Activated CD4-positive, alpha-beta T cell treated with anti-CD3 and anti-CD28 coated beads, Interleukin-10, Interleukin-2, amounts not matched to agents 100 ng/mL and 50 ng/mL, durations not matched to agents 16 hours and 8 hours (primary cell): Measurements from ENCODE around the gene TIAM2.
"Not testable (repeated sequence)": the region's sequence is repeated elsewhere in the genome, so short reads cannot be mapped to it uniquely, and the experiment has no call there.

Experiments
- DNase-seq: peaks from one replicate; pipeline ENCODE4 v3.0.0-alpha.2; 2020

Gene TIAM2

DNA sequence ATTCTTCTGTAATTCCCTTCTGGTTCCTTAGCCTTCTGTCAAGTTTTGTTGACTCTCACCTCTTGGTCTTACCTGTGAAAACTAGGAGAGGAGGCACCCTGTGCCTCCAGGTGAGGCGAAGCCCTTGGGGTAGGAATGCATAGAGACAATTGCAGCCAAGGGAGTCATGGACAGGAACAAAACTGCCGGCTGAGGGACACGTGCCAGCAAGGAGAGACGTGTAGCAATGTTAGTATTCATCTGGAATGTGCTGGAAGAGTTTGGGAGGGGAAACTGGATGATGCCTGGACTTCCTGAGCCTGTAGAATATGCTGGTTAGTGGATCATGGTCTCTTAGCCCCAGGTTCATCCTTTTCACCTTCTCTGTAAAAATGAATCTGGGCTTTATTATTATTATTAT, 3.9 kb upstream of the TIAM2 start:
- DNase-seq, result no peak

DNA sequence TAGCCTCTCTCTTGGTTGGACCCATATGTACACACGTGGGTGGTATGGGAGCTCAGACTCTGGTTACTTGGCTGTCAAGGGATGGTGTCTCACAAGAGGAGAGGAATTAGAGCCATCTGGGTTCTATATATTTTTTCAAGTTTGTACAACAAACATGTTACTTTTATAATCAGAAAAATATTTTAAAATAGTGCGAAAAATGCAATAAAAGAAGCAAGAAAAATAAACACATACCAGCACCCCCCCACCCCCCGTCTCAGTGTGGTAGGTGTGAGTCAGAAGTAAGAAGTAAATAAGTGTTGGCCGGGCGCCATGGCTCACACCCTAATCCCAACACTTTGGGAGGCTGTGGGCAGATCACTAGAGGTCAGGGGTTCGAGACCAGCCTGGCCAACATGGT, 2.1 kb upstream of the TIAM2 start:
- no peak for DNase-seq

DNA sequence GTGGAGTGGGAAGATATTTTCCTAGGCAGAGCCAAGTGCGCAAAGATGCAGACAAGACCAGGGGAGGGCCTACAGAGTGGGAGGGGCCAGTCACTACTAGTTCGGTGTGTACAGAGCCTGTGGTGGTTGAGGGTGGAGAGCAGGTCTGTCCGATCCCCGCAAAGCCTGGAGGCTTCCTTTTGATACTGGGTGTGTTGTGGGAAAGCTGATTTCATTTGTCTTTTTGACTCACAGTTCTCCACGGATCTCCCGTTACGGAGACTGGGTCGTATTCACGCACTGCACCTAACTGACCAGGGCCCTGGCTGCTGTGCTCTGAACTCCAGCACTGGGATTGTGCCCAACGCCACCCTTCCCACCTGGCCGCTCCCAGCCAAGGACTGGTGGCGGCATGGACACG, 1.4 kb upstream of the TIAM2 start:
- no peak for DNase-seq

DNA sequence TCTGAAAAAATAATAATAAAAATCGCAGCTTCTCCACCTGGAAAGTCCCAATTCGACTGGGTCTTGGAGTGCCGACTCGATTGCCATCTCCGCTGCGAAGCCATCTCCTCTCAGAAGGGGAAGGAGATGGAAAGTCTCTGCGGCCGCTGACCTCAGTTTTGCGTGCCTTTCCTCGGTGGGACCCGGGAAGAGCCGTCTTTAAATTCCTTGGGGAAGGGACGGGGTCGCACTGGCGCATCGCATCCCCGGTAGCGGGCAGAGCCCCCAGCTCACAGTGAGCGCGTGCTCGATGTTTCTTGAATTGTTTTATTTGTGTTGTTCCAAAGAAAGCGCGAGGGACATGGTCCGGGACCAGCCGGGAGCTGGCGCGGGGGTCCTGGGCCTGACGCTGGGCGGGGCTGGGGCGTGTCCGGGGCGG, 270 bp upstream of the TIAM2 start:
- DNase-seq, result no peak

DNA sequence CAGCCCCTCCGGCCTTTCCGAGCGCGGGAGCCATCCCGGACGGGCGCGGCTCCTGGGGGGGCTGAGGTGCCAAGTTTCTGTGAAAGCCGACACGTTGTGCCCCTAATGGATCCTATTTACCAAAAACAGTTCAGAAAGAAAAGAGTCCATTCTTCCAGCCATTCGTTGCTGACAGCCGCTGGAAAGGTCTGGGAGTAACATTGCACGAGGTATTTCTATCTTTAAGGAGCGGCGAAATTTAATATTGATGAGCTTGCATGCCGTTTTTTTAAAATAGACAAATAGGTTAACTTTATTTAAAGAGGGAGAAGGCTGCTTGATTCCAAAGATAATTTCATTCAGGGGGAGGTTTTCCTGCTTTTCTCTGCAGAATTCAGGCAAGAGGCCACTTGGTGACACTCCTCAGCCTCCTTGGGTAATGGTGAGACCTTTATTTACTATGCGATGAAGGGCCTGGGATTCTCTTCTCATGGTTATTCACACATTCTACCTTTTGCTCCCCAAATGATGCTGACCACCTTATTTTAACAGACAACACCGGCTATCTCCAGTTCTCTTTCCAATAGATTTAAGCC, 988 bp downstream of the TIAM2 start:
- DNase-seq, result no peak

DNA sequence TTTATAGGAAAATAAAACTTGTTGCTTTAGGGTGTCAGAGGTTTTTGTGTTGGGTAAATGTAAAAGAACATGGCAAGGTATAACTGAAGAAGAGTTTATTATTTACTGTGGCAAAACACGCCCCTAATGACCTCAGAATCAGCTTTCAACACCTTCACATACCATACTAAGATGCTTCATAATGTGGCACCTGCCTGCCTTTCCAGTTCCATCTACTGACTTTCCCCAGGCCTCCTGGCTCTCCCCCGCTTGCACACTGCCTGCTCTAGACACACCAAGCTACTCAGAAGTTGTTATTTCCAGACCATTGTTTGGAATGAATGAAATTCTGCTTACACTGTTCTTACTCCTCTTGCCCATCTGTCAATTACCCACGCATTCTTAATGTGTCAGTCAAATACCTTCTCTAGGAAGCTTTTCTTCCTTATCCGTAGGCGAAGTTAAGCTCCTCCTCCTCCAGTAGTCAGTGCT, 1.8 kb downstream of the TIAM2 start:
- DNase-seq, result no peak

DNA sequence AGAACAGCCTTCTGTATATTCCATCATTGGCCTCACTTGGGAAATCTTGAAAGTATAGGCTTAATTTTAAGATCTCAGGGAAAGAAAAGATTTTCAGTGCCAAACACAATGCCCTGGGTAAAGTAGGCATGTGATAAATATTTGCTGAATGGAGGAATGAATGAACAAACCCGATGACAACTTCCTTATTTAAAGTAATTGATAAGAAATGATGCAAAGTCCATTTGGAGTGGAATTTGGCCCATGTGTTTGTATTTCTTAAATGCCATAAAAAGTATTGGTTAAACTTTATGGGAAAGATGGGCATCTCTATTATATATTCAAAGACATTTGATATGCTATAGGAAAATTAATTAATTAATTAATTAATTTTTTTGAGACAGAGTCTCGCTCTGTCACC, 3.7 kb downstream of the TIAM2 start:
- no peak for DNase-seq

DNA sequence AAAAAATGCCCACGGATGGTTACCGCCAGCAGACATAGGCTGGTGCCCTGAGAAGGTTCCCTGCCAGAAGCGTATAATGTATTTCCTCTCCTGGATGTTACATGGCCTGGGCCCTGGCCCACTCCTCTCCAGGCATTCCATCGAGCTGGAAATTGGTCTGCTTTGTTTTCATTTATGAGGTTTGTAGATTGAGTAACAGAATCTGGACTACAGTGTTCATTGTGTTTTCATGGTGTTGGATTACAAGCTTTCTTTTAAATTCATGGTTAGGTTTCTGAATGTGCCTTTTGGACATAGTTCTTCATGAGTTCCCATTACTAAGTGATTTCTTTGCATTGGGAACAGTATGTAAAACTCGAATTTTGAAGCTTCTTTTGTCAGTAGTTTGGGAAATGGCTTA, 6.4 kb downstream of the TIAM2 start:
- DNase-seq, result no peak

DNA sequence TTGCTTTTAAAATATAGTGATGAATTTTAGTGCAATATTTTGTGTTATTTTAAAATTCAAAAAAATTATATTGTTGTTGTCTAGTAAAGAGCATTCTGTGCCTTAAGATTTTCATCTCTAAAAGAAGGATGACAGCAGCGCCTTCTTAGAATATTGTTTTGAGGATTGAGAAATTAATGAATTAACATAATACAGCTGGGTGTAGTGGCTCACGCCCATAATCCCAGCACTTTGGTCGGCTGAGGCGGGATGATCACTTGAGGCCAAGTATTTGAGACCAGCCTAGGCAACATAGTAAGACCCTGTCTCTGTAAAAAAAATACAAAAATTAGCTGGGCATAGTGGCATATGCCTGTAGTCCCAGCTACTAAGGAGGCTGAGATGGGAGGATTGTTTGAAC, 6.8 kb downstream of the TIAM2 start:
- DNase-seq, result no peak

DNA sequence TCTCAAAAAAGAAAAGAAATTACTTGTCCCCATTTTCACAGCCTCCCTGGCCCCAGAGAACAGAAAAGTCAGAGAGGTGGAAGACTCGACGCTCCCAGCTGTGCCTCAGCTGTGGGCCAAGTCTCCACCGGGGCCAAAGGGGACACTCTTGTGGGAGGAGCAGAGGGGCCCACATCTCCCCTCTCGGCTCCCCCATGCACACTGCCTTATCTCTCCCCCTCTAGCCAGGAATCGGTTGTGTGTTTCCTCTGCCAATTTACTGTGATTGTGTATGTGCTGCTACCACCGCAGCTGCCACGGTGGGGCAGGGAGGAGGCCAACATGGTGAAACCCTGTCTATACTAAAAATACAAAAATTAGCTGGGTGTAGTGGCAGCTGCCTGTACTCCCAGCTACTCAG, 8.4 kb downstream of the TIAM2 start:
- no peak for DNase-seq

DNA sequence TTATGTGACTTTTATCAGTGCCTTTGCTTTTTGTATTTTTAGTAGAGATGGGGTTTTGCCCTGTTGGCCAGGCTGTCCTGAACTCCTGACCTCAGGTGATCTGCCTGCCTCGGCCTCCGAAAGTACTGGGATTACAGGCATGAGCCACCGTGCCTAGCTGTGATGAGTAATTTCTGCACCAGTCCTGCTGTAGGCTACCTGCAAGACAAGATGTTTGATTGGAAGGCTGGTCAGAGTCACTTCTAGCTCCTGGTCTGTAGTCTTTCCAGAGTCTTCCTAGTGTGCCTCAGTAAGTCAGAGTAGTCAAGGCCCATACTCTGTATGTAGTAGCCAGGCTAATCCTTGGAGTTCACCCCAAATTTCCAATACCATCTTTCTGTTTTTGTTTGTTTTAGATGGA, 8.9 kb downstream of the TIAM2 start:
- DNase-seq, result peak; percentile 29

DNA sequence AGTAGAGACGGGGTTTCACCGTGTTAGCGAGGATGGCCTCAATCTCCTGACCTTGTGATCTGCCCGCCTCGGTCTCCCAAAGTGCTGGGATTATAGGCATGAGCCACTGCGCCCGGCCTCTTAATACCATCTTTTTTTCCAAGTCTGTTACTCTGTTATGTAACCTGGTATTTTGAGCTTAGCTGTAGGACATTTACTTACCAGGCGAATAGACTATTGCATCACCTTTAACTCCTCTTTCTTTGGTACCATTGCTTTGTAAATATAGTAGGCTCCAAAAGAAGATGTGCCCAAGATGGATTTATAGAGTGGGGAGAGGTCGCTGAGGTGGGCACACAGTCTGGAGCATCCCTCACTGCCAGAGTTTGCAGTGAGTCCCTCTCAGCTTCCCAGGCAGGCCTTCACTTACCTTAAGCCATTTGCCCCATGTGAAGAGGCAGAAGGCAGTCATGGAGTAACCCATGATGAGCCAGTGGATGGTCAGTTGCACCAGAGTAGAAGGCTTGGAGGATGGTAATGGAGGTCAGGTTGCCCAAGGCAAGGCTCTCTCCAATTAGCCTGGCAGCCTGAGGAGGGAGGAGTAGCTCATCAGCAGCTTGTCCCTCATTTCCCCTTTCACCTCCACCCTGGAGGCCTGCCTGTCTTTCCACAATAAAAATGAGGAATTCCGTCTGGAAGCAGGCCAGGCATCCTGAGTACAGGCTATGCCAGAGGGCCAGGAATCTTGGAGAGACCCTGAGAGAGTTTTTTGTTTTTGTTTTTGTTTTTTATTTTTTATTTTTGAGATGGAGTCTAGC, 9.7 kb downstream of the TIAM2 start:
- DNase-seq, result no peak

DNA sequence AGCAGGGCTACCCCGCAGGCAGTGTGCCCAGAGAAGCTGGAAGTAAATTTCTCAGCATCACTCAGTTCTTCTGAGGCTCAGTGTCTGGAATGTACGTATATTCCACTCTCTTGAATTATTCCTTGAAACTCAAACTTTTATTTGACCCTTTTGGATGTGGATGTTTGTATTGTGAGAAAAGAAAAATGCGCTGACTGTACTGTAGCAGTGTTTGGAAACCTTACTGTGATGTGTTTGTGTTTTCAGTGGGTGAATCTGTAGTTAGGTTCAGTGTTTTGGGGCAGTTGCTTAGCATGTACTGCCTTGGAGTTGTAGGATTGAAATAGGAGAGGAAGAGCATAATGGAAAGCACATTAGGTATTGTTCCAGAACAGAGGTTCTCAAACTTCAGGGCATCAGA, 13.5 kb downstream of the TIAM2 start:
- no peak for DNase-seq

DNA sequence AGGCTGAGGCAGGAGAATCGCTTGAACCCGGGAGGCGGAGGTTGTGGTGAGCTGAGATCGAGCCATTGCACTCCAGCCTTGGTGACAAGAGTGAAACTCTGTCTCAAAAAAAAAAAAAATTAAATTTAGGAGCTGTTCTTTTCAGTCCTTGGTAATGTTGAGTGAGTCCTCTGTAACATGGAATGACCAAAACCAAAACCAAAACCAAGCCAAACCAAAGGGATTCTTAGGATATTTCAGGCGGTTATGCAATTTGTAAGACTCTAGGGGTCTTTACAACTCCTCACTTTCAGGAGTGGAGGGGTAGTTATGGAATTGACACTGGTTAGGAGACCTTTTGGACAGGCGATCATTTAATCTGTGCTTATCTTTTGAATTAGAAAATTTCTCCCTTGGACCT, 15.8 kb downstream of the TIAM2 start:
- no peak for DNase-seq

DNA sequence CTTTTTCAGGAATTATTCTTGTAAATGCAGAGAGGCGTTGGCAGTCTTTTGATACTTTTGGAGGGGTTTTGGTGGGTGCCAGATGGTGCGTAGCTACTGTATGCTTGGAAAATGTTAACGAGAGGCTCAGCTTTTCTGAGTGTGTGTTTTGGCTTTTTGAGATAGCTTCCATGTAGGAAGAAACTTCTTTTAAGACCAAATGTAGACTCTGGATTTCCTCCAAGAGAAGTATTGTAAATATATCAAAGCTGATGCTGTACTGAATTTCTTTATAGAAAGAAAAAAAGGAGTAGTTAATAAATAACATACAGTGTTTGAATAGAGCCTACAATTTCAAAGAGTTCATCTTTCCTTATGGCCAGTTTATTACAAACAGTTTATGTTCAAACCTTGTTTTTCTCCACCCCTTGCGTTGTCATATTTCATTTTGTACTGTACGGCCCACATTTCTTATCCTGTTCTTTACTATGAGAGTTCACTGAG, 16.7 kb downstream of the TIAM2 start:
- no peak for DNase-seq

DNA sequence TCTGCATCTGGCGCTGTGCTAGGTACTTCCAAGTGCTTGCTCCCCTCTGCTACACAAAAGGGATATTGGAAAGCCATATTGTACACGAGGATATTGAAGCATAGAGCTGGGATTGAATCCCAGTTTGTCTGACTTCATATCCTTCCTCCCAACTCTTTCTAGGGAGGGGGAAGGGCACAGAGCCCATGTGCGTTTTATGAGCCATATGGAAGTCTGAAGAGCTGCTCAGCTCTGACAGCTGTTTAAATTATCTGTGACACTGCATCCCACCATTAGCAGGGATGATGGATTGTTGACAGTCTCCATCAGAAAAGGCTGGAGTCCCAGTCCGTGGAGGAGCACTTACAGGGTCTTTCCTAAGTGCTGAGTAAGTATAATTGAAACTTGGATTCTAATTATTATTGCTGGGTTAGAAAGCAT, 18.4 kb downstream of the TIAM2 start:
- DNase-seq, result no peak

DNA sequence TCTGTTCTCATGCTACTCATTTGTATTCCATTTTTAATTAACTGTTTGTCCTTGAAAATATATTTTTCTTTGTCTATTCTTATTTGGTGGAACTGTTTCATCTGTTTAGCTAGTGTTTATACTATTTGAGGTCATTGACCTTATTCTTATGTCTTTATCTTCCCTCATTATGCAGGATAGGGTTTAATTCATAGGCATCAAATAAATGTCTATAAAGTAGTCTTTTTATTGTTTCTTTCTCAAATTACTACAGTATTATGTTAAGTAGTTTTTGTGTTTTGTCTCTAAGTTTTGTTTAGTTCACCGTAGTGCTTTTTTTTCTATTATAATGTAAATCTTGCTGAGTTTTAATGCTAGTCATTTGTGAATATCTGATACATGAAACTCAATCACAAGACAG, 19.0 kb downstream of the TIAM2 start:
- no peak for DNase-seq

DNA sequence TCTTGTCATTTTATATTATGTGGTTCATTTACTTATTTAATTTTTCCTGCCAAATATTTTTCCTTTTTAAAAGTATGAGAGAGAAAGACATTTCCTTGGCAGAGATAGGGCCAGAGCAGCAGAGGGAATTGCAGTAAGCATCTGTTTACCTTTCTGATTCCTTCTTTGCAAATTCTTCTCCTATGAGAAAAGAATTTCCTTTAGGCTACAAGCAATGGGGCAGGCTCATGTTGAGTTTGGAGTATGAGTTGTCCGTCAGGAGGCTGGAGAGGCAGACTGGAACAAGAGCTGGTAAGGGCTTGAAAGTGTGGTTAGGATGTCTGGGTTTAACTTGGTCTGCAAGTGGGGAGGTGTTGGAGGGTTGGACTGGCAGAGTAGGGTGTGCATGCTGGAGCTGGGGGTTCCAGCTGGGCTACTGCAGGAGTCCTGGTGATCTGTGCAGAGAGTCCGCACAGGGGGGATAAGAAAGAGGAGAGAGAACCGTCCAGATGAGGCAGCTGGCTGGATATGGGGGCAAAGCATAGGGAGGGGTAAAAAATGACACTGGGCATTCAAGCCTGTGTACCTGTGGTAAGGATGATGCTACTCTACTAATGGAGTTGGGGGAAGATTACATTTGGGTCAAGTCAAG, 19.7 kb downstream of the TIAM2 start:
- DNase-seq, result no peak

DNA sequence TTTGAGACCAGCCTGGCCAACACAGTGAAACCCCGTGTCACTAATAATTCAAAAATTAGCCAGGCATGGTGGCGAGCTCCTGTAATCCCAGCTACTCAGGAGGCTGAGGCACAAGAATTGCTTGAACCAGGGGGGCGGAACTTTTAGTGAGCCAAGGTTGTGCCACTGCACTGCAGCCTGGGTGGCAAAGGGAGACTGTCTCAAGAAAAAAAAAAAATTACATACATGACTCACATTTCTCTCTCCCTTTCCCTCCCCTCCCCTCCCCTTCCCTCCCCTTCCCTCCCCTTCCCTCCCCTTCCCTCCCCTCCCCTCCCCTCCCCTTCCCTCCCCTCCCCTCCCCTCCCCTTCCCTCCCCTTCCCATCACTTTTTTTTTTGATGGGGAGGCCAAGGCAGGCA, 23.3 kb downstream of the TIAM2 start:
- DNase-seq, result not testable (repeated sequence)

DNA sequence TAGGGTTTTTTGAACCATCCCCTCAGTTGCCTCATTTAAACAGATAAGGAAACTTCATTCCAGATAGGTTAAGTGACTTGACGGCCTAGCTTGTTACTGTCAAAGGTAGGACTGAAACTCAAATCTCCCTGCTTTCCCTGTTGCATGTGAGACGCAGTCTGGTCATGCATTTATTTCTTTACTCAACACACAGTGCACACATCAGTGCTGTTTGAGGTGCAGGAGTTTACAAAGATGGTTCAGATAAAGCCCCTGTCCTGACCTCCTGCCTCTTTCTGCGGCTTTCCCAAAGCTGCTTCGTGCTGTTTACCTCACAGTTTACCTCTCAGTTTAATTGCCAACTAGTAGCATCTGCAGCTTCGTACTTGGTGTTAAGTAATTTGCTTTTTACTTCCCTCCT, 26.6 kb downstream of the TIAM2 start:
- no peak for DNase-seq

DNA sequence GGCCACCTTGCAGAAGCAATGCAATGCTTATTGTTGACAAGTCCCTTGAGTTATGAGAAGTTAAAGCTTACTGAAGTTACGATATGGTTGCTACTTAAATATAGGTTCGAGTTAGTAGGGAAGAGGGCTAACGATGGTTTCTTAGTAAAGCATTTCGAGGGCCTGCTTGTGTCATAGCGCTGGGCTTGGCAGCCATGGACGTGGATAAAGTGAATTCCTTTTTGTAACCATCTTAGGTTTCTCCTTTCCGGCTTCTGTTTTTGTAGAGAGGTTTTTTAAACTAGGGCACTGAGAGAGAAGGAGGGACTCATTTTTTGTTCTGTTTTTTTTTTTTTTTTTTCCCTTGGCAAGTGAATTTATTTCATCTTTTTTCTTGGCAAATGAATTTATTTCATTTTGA, 27.6 kb downstream of the TIAM2 start:
- DNase-seq, result no peak

DNA sequence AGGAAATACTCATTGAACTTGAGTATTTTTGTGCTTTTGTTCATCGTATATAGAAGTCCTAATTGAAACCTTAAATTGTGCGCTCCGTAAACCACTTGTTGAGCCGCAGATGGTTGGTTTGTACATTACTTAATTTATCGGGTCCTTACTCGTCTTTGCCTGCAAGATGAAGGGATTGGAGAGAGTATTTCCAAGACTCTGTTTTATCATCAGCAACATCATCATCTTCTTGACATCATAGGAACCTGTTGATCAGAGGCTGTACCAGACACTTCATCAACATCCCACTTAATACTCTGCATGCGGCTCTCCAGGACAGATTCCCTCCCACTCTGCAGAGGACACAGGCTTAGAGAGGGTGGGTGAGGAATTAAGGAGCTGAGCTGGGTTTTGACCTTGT, 28.6 kb downstream of the TIAM2 start:
- DNase-seq, result no peak

DNA sequence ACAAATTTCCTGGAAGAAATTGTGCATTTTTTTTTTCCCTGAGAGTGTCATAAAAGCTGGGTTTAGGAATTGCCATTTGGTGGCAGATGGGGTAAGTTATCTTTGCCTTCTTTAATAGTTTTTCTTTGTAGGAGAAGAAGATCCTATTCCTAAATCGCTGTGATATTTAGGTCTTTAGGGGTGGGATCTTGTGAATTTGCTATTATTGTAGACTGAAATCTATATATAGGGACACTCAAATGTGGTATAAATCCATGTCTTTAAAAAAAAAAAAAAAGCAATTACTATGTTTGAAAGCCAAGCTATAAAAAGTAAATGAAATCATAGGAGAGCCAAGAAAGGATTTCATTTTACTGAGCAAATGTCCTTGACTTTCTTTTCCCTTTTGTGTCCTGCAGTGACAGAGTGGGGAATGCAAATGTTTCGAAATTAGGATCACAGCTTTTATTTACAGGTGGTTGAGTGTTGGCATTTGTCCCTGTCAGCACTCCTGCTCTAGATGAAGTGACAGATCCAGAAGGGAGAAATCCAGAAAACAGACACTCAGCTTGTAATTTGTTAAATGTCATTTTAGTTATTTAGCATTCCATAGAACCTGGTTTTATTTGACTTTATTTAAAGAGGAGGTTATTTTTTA, 29.4 kb downstream of the TIAM2 start:
- no peak for DNase-seq
